HCEC 1CT (cell line): ENCODE results near the gene TP53INP2.
"Not testable (repeated sequence)": the region's sequence is repeated elsewhere in the genome, so short reads cannot be mapped to it uniquely, and the experiment has no call there.

ENCODE experiments used
- DNase-seq: peaks from one replicate; pipeline ENCODE4 v3.0.0-alpha.2; 2017

The TP53INP2 gene, protein sequence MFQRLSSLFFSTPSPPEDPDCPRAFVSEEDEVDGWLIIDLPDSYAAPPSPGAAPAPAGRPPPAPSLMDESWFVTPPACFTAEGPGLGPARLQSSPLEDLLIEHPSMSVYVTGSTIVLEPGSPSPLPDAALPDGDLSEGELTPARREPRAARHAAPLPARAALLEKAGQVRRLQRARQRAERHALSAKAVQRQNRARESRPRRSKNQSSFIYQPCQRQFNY

DNA sequence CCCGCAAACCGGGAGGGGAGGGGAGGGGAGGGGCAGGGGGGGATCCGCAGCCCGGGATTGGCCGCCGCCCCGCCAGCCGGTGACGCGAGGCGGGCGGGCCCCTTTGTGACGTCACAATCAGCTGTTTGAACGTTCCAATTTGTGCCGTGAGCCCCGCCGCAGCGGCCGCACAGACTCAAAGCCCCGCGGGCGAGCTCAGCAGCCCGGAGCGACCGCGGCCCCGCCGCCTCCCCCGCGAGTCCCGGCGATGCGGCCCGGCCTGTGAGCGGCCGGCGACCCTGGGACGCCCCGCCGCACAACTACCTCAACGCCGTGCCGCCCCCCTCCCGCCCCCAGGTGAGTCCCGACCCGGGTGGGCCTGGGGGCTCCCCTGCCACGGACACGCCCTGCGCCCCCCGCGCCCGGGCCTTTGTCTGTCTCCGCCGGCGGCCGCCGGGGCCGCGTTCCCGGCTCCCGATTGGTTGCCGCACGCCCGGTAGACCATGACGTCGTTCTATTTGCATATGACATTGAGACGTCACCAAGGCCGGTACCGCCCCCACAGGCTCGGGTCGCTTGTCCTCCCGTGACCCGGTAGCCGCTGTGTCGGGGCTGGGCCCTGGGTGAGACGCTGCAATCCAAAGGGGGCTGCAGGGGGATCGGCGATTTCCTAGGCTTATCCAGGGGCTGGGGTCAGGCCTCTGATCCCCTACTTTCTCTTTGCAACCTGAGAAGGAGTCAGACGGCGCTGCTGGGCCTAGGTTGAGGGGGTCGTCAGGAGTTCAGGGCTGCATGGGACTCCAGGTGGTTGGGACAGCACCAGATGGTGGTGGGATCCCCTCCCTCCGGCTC, at the start of gene TP53INP2:
TSS of gene TP53INP2 (plus strand) at position 168 of the 831 bp plus-strand sequence. CDS start 4,396 bp downstream, outside the sequence.
- DNase-seq = peak; percentile 91

DNA sequence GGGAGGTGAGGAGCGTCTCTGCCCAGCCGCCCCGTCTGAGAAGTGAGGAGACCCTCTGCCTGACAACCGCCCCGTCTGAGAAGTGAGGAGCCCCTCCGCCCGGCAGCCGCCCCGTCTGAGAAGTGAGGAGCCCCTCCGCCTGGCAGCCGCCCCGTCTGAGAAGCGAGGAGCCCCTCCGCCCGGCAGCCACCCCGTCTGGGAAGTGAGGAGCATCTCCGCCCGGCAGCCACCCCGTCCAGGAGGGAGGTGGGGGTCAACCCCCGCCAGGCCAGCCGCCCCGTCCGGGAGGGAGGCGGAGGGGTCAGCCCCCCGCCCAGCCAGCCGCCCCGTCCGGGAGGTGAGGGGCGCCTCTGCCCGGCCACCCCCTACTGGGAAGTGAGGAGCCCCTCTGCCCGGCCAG, 45.5 kb upstream of the TP53INP2 start:
- DNase-seq = not testable (repeated sequence)

DNA sequence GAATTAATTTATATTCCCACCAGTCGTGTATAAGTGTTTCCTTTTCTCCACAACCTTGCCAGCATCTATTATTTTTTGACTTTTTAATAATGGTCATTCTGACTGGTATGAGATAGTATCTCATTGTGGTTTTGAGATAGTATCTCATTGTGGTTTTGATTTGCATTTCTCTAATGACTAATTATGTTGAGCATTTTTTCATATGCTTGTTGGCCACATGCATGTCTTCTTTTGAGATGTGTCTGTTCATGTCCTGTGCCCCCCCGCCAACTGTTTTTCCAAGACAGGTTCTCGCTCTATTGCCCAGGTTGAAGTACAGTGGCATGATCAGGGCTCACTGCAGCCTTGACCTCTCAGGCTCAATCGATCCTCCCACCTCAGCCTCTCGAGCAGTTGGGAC, 42.3 kb upstream of the TP53INP2 start:
- DNase-seq = peak; percentile 23

DNA sequence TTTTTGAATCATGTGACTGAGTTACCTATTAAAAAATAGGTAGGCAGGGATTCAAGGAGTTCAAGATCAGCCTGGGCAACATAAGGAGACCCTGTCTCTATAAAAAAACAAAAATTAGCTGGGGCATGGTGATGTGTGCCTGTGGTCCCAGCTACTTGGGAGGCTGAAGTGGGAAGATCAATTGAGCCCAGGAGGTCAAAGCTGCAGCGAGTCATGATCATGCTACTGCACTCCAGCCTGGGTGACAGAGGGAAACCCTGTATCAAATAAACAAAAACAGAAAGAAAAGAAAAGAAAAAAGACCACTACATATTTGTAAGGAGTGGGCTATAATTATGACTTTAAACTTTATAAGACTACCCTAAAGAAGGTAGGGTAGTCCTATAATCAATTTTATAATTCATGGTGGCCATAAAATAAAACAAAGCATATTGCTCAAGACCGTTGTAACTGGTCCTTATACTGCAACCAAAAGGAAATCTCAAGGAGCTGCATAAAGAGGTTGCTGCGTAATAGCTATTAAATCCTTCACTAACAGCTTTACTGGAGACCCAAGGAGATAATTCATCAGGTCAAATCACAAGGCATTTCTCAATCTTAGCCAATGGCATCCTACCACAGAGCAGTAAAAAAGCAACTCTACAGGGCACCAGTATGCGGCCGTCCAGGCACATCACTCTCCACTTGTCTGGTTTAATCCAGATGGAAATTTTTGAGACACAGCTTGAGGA, 40.8 kb upstream of the TP53INP2 start:
- peak; percentile 14 for DNase-seq

DNA sequence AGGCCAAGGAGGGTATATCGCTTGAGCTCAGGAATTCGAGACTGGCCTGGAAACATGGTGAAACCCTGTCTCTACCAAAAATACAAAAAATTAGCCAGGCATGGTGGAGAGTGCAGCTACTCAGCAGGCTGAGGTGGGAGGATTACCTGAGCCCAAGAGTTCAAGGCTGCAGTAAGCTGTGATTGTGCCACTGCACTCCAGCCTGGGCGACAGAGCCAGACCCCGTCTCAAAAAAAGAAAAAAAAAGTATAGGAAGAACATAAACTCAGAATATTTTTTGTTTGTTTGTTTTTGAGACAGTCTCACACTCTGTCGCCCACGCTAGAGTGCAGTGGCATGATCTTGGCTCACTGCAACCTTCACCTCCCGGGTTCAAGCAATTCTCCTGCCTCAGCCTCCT, 39.4 kb upstream of the TP53INP2 start:
- not testable (repeated sequence) for DNase-seq

DNA sequence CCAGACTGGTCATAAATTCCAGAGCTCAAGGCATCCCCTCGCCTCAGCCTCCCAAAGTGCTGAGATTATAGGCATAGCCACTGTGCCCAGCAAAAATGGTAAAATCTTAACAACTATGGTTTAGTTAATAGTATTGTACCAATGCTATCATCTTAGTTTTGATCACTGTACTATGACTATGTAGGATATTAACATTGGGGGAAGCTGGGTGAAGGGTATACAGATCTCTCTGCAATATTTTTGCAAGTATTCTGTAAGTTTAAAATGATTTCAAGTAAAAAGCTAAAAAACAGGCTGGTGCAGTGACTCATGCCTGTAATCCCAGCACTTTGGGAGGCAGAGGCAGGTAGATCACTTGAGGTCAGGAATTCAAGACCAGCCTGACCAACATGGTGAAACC, 35.0 kb upstream of the TP53INP2 start:
- DNase-seq = no peak

DNA sequence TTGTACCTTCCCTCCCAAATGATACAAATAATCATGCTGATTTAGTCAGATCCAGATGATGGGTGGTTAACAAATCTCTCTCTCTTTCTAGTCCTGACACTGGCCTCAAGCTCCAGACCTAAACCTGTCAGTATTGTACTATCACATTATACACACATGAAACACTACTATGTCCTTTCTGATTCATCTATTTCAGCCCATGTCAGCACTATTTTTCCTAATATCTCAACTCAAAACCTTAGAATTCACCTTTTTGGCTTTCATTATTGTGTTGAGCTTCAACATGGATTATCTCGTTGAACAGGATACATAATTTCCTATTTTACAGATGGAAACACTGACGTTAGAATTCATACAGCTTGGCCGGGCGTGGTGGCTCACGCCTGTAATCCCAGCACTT, 30.7 kb upstream of the TP53INP2 start:
- no peak for DNase-seq

DNA sequence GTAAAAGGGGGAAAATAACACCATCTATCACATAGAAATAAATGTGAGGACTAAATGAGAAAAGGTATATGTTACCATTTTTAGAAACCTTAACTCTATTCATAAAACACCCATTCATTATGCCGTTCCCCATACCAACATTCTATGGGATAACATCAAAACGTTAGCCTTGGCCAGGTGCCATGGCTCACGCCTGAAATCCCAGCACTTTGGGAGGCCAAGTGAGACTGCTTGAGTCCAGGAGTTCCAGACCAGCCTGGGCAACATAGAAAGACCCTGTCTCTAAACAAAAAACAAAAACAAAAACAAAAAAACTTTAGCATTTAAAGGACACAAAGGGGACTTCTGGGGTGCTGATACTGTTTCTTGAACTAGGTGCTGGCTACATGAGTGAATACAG, 28.6 kb upstream of the TP53INP2 start:
- DNase-seq = no peak

DNA sequence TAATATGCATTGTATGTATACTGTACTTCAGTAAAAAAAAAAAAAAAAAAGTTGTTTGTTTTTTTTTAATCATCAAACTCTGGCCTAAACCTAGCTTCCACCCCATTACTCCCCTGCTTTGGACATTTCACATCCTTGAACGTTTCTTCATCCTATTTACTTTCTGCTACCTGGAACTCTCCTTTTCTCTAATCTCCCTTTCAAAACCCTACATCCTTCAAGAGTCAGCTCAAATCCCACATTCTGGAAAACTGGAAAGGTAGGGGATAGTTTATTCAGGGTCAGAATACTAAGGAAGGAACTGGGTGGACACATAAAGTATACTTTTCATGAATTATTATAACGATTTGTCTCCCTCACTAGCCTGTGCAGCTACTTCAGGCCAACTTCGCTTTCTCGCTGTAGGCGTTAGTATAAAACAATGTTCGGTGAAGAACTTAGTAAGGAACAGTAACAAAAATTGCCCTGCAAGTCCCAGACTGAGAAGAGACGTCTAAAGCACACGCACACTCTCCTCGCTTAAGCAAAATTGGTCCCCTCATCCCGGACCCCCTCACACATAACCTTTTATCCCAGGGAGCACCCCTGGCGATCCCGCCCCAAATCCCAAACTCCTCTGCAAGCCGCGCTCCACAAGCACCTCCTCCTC, 28.0 kb upstream of the TP53INP2 start:
- DNase-seq = no peak

DNA sequence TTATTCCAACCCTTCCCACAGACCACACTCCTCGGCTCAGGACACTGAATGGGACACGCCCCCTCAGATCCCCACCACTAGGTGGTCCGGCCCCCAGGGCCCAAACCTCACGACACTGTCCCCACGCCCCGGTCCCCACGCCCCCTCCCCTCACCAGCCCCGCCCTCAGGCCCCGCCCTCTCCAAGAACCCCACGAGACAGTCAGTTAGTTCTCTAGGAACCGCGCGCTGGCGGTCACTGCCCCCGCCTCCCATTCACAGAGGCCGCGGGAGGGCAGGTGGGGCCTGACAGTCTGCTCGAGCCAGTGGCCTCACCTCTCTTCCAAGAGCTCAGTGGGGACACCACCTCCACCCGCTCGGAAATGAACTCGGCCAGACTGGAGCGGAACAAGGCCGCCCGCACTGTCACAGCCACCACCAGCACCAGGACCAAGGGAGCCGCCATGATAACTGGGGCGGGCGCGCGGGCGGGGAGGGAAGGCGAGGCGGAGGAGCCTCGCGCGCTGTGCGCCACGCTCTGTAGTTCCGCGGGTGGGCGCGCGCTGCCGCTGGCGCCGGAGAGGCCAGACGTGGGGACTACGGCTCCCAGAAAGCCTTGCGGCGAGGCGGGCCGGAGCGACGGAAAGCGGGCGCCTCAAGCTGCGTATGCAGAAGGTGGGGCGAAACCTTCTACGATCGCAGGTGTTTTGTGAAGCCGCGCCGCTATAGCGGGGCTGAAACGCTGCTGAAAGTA, 27.3 kb upstream of the TP53INP2 start, which contains the start of gene PIGU:
TSS of gene PIGU (minus strand) at position 451 of the 732 bp plus-strand sequence. CDS start at position 444, 7 bp downstream.
- DNase-seq = peak; percentile 95

DNA sequence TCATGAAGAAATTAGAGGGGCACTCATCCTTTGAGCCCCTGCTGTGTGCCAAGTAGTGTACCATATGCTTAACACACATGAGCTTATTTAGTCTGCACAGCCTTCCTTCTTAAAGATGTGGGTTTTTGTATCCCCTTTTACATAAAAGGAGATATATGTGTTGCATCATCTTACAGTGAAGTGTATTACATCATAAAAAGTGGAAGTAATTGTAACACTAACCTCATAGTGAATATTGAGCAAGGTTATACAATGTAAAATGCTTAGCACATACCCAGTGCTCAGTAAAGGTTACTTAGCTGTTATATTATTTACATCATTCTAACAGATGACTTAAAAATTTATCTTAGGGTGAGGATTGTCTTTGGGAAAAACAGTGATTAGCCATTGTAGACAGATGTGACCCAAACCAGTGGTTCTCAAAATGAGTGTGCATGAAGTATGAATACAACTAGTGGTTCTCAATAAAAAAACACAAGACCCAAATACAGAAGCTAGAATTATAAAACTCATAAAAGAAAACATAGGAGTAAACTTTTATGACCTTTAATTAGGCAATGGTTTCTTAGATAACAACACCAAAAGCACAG, 23.5 kb upstream of the TP53INP2 start:
- DNase-seq = peak; percentile 3

DNA sequence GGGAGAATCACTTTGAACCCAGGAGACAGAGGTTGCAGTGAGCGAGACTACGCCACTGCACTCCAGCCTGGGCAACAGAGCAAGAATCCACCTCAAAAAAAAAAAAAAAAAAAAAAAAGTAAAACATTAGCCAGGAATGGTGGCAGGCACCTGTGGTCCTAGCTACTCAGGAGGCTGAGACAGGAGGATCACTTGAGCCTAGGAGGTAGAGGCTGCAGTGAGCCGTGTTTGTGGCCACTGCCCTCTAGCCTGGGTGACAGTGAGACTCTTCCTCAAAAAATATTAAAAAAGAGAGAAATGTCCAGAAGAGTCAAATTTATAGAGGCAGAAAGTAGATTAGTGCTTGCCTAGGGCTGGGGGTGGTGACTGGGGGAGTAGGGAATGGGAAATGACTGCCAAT, 20.5 kb upstream of the TP53INP2 start:
- DNase-seq = no peak

DNA sequence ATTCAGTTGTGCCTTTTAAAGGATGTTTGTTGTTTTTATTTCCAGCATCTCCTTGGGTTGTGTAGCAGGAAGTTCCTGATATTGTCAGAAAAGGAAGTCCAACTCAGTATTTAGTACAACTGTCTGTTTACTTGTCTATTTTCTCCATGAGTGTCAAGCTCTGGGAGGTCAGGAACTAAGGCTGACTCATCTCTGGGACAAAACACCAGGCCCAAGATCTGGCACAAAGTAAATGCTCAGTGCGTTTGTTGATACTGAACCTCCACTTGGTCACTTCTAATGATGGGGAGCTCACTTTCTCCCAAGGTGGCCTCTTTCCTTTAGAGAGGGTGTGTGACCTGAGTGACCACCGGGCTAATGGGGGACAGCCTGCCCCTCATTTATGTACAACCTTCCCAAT, 14.7 kb upstream of the TP53INP2 start:
- peak; percentile 45 for DNase-seq

DNA sequence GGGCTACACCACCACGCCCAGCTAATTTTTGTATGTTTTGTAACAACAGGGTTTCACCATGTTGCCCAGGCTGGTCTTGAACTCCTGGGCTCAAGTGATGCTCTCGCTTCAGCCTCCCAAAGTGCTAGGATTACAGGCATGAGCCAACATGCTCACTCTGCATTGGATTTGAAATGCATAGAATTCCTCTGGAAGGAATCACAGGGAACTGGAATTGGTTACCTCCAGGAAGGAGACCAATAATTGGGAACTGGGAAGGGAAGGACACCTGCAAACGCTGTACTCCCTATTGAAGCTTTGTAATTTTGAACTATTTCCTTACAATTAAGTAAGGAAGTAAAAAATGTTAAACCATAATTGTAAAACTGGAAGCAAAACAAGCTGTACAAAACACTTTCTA, 12.3 kb upstream of the TP53INP2 start:
- no peak for DNase-seq

DNA sequence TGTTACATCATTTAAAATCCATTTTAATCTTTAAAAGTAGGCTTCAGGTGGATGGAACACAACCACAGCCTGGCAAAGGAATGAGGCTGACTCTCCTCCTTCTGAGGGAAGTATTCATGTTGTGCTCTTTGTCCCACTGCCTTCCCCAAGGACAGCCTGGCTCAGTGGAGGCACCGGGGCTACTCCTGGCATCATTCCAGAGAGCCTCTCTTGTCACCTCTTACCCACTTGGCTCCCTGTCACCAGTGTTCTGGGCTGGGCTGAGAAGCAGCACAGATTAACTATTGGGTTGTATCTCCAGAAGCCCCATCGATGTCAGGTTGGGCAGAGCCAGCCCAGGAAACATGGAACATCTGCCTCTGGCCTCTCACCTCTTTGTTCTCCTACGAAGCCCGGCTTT, 10.7 kb upstream of the TP53INP2 start:
- no peak for DNase-seq

DNA sequence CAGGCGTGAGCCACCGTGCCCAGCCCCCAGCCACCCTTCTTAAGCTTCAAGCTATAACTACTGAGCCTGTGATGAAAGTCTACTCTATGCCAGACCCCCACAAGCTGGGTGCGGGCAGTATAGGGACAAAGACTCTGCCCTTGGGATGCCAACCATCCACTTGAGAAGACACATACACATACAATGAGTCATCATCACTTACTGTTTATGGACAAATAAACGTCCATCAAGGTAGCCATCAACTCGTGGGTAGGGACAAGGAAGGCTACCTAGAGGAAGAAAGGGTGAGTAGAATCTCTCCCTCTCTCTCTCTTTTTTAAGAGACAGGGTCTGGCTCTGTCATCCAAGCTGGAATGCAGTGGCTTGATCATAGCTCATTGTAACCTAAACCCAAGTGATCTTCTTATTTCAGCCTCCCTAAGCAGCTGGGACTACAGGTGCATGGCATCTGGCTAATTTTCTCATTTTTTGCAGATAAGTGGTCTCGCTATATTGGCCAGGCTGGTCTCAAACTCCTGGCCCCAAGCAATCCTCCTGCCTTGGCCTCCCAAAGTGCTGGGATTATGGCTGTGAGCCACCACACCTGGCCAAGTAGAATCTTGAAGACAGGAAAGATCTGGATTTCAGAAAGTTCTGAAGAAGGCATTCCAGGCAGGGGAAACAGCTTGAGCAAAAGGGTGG, 2.6 kb upstream of the TP53INP2 start:
- no peak for DNase-seq

DNA sequence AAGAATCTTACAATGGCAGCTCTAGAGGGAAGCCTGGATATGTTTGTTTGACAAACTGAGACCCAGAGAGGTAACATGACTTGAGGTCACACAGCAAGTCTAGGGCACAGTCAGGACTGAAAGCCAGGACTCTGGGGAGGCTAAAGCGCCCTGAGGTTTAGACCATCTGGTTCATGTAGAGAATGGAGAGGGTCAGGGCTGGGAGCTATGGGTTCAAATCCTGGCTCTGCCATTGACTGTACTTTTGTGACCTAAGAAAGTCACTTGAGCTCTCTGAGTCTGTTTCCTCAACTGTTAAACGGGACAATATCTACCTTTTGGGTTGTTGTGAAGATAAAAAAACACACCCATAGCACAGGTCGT, 1.1 kb upstream of the TP53INP2 start:
- no peak for DNase-seq

DNA sequence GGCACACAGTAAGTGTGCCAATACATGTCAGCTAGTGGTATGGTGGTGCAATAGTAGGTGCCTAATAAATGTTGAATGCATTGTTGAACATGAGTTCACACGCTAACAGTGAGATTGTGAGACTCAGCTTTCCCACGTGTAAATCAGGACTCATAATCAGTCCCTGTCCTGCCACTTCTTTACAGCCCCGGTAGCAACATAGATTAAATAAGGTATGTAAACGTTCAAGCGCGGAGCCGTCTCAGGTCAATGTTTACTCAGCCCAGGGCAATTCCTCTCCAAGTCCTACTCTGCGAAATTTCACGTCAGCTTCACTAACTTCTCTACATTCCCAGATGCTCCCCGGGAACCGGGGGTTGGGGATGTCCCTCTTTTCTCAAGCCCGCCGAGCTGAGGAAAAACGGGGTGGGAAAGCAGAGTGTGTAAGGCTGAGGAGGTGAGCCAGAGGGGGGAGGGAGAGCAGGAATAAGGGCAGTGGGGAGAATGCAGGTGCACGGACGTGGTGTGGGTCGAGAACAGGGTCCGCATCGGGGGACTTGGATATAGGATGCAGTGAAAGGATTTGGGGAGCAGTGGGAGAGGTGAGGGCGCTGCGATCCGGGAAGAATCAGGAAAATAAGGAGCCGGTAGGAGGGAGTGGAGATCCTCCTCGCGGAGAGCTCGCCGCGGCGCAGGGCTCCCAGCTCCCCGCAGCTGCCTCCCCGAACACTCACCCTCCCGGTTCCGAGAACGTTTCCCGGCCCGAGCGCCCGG, 544 bp upstream of the TP53INP2 start:
- DNase-seq = peak; percentile 22

DNA sequence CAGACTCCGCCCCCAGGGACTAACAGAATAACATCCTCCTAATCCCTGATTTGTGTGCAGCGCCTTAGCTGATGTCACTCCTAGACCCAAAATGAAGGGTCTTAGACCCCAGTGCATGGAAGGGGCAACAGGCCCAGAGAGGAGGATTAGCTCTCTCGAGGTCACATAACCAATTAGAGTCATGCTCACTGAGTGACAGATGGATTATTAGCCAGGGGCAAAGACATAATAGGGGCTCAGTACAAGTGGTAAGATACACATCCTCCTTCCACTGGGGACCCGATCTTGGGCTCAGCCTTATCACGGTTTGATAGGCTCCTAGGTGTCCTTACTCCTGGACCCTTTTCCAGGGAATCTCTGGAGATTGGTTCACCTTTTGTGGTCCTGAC, 858 bp downstream of the TP53INP2 start:
- peak; percentile 8 for DNase-seq
